RWPE1 (cell line): ENCODE measurements around the gene H1-8.

Experiments
- CTCF ChIA-PET: fragments of 350-600 bp; sonication (Branson Sonifier 250); formaldehyde crosslinking; extraction: SDS; loops from one replicate; lab custom pipeline; 2021; lab: Yijun Ruan, JAX
- POLR2A ChIA-PET: fragments of 400-600 bp; formaldehyde crosslinking; extraction: SDS; loops from one replicate; lab custom pipeline; 2020; ENCODE audit warnings: antibody characterized with exemption; ENCODE audit not compliant: low non-redundant PET; lab: Yijun Ruan, JAX
- DNase-seq: peaks from one replicate; pipeline ENCODE4 v3.0.0; 2012; ENCODE audit warnings: low spot score
- H3K27ac ChIP-seq: fragments of 450-650 bp; 2 replicates; pipeline ENCODE4 v1.5.1; 2017
- TF ChIP-seq, protein P1 (sequence below): fragments of 450-650 bp; conservative IDR thresholded peaks from 2 replicates; pipeline ENCODE4 v1.5.1; 2017; ENCODE audit warnings: low read depth, mild to moderate bottlenecking

H1-8 gene

DNA sequence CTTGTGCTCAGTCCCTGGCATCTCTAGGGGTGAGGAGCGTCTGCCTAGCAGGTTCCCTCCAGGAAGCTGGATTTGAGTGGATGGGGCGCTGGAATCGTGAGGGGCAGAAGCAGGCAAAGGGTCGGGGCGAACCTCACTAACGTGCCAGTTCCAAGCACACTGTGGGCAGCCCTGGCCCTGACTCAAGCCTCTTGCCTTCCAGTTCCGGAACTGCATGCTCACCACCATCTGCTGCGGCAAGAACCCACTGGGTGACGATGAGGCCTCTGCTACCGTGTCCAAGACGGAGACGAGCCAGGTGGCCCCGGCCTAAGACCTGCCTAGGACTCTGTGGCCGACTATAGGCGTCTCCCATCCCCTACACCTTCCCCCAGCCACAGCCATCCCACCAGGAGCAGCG is 9.6 kb upstream of the H1-8 start:
- no peak overlapping the region for H3K27ac ChIP-seq
- ChIA-PET CTCF (interaction anchor here (0.7 kb wide), 1 partner anchor 16 kb away, joined by 3 read pairs; no protein-coding TSS in a partner anchor), POLR2A (no interaction called here)
- TF ChIP-seq, protein P1, sequence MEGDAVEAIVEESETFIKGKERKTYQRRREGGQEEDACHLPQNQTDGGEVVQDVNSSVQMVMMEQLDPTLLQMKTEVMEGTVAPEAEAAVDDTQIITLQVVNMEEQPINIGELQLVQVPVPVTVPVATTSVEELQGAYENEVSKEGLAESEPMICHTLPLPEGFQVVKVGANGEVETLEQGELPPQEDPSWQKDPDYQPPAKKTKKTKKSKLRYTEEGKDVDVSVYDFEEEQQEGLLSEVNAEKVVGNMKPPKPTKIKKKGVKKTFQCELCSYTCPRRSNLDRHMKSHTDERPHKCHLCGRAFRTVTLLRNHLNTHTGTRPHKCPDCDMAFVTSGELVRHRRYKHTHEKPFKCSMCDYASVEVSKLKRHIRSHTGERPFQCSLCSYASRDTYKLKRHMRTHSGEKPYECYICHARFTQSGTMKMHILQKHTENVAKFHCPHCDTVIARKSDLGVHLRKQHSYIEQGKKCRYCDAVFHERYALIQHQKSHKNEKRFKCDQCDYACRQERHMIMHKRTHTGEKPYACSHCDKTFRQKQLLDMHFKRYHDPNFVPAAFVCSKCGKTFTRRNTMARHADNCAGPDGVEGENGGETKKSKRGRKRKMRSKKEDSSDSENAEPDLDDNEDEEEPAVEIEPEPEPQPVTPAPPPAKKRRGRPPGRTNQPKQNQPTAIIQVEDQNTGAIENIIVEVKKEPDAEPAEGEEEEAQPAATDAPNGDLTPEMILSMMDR, result no peak
- no peak for DNase-seq

DNA sequence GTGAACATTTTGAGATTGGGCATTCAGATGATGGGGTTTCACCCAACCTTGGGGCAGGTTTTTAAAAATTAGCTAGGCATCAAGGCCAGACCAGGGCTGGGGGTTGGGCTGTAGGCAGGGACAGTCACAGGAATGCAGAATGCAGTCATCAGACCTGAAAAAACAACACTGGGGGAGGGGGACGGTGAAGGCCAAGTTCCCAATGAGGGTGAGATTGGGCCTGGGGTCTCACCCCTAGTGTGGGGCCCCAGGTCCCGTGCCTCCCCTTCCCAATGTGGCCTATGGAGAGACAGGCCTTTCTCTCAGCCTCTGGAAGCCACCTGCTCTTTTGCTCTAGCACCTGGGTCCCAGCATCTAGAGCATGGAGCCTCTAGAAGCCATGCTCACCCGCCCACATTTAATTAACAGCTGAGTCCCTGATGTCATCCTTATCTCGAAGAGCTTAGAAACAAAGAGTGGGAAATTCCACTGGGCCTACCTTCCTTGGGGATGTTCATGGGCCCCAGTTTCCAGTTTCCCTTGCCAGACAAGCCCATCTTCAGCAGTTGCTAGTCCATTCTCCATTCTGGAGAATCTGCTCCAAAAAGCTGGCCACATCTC is 8.4 kb upstream of the H1-8 start:
- DNase-seq, result no peak
- CTCF ChIA-PET, result no interaction called here
- H3K27ac ChIP-seq, result no peak overlapping the region
- POLR2A ChIA-PET, result no interaction called here
- TF ChIP-seq, protein P1, result no peak

DNA sequence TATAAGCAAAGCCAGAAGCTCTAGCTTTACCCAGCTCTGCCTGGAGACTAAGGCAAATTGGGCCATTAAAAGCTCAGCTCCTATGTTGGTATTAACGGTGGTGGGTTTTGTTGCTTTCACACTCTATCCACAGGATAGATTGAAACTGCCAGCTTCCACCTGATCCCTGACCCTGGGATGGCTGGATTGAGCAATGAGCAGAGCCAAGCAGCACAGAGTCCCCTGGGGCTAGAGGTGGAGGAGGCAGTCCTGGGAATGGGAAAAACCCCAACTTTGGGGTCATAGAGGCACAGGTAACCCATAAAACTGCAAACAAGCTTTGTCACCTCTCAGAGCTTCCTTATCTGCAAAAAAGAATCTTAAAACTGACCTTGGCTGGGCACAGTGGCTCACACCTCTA is 7.9 kb upstream of the H1-8 start:
- TF ChIP-seq, protein P1, result no peak
- H3K27ac ChIP-seq, result no peak overlapping the region
- DNase-seq, result no peak
- POLR2A ChIA-PET, result no interaction called here
- CTCF ChIA-PET, result interaction anchor here (0.5 kb wide), 1 partner anchor 425 kb away, joined by 3 read pairs; no protein-coding TSS in a partner anchor

DNA sequence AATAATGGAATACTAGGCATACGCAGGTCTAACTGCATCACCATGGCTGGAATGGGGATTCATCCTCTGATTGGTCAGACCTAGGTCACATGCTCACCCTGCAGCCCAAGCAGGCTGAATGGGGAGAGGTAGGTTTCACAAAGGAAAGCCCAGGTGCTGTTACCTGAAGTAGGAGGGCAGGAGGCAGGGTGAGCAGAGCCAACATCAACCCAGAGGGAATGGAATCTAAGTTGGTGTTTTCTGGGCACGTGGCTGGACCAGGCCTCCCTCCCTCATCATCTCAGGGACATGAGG is 6.7 kb upstream of the H1-8 start:
- no peak for DNase-seq
- TF ChIP-seq, protein P1, result no peak
- POLR2A ChIA-PET, result no interaction called here
- CTCF ChIA-PET, result no interaction called here
- no peak overlapping the region for H3K27ac ChIP-seq

DNA sequence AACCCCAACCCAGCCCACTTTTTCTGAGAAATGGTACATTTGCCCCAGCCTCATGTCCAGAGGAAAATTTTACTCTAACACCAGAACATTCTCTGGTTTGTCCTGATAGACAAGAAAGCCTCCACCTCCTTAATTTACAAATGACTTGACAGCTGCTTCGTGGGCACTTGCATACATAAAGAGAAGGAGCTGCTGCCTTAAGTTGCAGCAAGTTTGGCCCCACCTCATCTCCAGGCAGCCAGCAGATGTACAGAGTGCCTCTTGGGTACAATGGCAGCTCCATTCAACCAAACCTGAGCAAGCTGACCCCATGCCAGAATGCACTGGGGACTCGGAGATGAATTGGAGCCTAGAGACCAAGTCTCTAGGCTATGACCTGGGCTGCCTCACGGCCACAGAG is 6.2 kb upstream of the H1-8 start:
- ChIA-PET CTCF (no interaction called here), POLR2A (no interaction called here)
- TF ChIP-seq, protein P1, result no peak
- no peak for DNase-seq
- no peak overlapping the region for H3K27ac ChIP-seq

DNA sequence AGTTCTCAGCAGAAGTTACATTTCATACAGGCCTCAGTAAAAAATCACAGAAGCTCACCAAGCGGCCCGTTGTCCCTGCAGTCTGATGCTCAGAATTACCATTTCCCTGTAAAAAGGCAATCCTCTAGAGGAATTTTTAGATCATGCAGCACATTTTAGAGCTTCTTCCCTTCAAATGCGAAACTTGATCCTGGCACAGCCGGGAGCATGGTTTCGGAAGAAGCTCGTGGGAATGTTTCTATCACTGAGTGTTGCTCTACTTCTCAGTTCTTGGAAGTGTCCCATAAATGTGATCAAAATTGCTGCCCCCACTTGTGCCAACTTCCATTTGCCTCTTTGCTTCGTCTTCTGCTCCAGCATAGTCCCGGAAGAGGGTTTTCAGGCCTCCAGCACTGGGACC is 3.8 kb upstream of the H1-8 start:
- no peak overlapping the region for H3K27ac ChIP-seq
- TF ChIP-seq, protein P1, result no peak
- ChIA-PET POLR2A (no interaction called here), CTCF (no interaction called here)
- DNase-seq, result no peak
